Left ventricle myocardium inferior (tissue), 1 donor: ENCODE results near the gene CDC25B. TPM values are rescaled to one million over a fixed set of nuclear protein-coding genes. Genes with fewer than 3 reads are reported as not detected.

Experiments
- DNase-seq: peaks from one replicate; pipeline ENCODE4 v3.0.0-alpha.2; 2020
- H3K27ac ChIP-seq: fragments of 200-600 bp; replicated peaks from 2 replicates; pipeline ENCODE4 v1.8.0; 2021
- H3K27me3 ChIP-seq: fragments of 200-600 bp; 2 replicates; pipeline ENCODE4 v1.8.0; 2021; ENCODE audit warnings: low read depth
- H3K36me3 ChIP-seq: fragments of 200-600 bp; 2 replicates; pipeline ENCODE4 v1.8.0; 2021
- H3K4me1 ChIP-seq: fragments of 200-600 bp; 2 replicates; pipeline ENCODE4 v1.8.0; 2021
- H3K4me3 ChIP-seq: fragments of 200-600 bp; 2 replicates; pipeline ENCODE4 v1.8.0; 2021; ENCODE audit warnings: mild to moderate bottlenecking, moderate library complexity
- H3K9me3 ChIP-seq: fragments of 200-600 bp; replicated peaks from 2 replicates; pipeline ENCODE4 v1.8.0; 2021
- intact Hi-C: fragments of 100-400 bp; cut with micrococcal nuclease; formaldehyde crosslinking; loops from one replicate; pipeline ENCODE4 v1.11.0; 2022
- total RNA-seq: library from RNA; stranded (reverse); fragmentation: NEBNext Ultra II Directional; extraction: Animal tissue kit (Norgen Biotek cat#: 25700); gene quantifications from one replicate; pipeline ENCODE4 v1.2.1, GENCODE V29; 2021
- TF ChIP-seq, protein P1 (sequence below): fragments of 200-600 bp; IDR thresholded peaks from 2 replicates; pipeline ENCODE4 v1.8.0; 2021; ENCODE audit warnings: antibody characterized with exemption, mild to moderate bottlenecking, borderline replicate concordance
- donor health status: DM: no; HTN: yes; CAD: no; lungs with severe emphysema.

The CDC25B gene
- total RNA-seq, 1 donor from 2014 or later, result 8.1 TPM

DNA sequence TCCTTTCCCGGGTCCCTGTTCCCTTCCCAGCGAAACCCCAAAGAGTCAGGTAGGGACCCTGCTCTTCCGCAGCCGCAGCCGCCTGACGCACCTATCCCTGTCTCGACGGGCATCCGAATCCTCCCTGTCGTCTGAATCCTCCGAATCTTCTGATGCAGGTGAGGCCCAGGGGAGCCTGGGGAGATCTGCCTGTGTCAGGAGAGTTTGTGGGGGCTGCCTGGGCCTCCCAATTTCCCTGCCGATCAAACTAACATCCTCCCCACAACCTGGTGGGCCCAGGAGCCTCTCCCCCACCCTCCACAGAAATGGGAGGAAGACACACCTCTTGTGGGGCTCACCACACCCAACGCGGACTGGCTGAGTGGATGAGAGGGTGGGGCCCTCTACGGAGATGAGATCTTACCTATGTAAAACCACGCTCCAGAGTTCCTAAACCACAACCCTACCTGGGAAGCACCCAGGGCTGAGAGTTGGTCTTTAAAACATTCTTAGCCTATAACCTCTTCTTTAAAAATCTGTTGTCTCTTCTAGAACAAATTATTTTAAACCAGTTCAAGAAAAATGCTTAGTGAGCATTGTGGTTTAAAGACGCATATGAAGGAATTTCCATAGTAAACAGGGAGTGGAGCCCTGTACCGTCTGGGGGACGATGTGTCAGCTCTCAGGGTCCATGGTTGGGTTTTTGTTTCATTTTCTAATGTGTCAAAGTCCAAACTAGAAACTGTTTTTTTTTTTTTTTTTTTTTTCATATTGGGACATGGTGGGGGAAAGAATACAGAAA lies 1.7 kb downstream of the CDC25B start:
- H3K4me1 ChIP-seq, result peaks cover 40% of the 10 kb centered on the region
- no peak for DNase-seq
- no peak overlapping the region for H3K27ac ChIP-seq
- H3K4me3 ChIP-seq, result peak overlapping the region; percentile 71
- no peaks in the 10 kb centered on the region for H3K9me3 ChIP-seq
- peaks cover 24% of the 10 kb centered on the region for H3K36me3 ChIP-seq
- TF ChIP-seq, protein P1, sequence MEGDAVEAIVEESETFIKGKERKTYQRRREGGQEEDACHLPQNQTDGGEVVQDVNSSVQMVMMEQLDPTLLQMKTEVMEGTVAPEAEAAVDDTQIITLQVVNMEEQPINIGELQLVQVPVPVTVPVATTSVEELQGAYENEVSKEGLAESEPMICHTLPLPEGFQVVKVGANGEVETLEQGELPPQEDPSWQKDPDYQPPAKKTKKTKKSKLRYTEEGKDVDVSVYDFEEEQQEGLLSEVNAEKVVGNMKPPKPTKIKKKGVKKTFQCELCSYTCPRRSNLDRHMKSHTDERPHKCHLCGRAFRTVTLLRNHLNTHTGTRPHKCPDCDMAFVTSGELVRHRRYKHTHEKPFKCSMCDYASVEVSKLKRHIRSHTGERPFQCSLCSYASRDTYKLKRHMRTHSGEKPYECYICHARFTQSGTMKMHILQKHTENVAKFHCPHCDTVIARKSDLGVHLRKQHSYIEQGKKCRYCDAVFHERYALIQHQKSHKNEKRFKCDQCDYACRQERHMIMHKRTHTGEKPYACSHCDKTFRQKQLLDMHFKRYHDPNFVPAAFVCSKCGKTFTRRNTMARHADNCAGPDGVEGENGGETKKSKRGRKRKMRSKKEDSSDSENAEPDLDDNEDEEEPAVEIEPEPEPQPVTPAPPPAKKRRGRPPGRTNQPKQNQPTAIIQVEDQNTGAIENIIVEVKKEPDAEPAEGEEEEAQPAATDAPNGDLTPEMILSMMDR, result no peak
- no peaks in the 10 kb centered on the region for H3K27me3 ChIP-seq
- intact Hi-C loops, result no loop called here

DNA sequence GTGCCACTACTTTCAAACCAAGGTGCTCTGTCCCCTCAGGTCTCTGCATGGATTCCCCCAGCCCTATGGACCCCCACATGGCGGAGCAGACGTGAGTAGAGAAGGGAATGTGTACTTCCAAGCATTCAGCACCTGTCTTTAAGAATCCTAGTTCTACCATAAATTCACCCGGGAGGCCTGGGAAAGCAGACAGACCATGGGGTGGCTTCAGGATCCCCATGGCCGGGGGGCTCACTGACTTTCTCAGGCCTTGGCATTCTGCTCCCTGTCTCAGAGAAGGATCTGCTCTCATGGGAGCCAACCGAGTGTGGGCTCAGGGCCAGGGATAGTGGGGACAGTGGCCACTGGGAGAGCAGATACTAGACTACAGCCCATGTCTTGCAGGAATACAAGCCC lies 2.3 kb downstream of the CDC25B start:
- Histone ChIP-seq H3K36me3 (peaks cover 30% of the 10 kb centered on the region), H3K4me3 (no peak overlapping the region), H3K9me3 (no peaks in the 10 kb centered on the region), H3K27ac (no peak overlapping the region), H3K27me3 (no peaks in the 10 kb centered on the region), H3K4me1 (peaks cover 40% of the 10 kb centered on the region)
- intact Hi-C loops, result no loop called here
- TF ChIP-seq, protein P1, result no peak
- no peak for DNase-seq

- Histone ChIP-seq H3K27ac (no peak overlapping the region), H3K36me3 (peaks cover 35% of the 10 kb centered on the region), H3K27me3 (no peaks in the 10 kb centered on the region), H3K4me3 (no peak overlapping the region), H3K9me3 (no peaks in the 10 kb centered on the region), H3K4me1 (peaks cover 40% of the 10 kb centered on the region)
- DNase-seq, result no peak
- TF ChIP-seq, protein P1, result no peak
- intact Hi-C loops, result no loop called here
Measured at GRCh38 chr20:3798908-3799248, 2.8 kb downstream of the CDC25B start.

- DNase-seq, result no peak
- H3K4me1 ChIP-seq, result peaks cover 34% of the 10 kb centered on the region
- TF ChIP-seq, protein P1, result no peak
- intact Hi-C loops, result no loop called here
- no peak overlapping the region for H3K4me3 ChIP-seq
- H3K9me3 ChIP-seq, result no peaks in the 10 kb centered on the region
- no peak overlapping the region for H3K27ac ChIP-seq
- no peaks in the 10 kb centered on the region for H3K27me3 ChIP-seq
- peaks cover 50% of the 10 kb centered on the region for H3K36me3 ChIP-seq
Measured at GRCh38 chr20:3800256-3800877, 4.3 kb downstream of the CDC25B start.

DNA sequence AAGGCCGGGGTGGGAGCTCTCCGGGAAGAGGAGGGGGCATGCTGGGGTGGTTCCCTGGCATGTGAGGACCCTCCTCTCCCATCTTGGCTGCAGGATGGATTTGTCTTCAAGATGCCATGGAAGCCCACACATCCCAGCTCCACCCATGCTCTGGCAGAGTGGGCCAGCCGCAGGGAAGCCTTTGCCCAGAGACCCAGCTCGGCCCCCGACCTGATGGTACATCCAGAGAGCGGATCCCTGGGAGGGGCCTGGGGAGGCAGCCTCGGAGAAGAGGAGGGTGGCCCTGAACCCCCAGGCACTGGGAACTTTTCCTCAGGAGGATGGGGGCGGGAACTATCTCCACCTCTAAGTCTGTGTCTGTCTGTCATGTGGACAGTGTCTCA lies 4.8 kb downstream of the CDC25B start:
- H3K27me3 ChIP-seq, result no peaks in the 10 kb centered on the region
- intact Hi-C loops, result no loop called here
- no peak overlapping the region for H3K27ac ChIP-seq
- peaks cover 50% of the 10 kb centered on the region for H3K36me3 ChIP-seq
- DNase-seq, result no peak
- H3K4me3 ChIP-seq, result no peak overlapping the region
- TF ChIP-seq, protein P1, result no peak
- H3K4me1 ChIP-seq, result peaks cover 31% of the 10 kb centered on the region
- no peaks in the 10 kb centered on the region for H3K9me3 ChIP-seq
